Measurements from ENCODE around the gene COX8C. TPM values are rescaled to one million over a fixed set of nuclear protein-coding genes. Genes with fewer than 3 reads are reported as not detected.
A peak's percentile ranks its signal among the peaks of the same experiment; 100 is the strongest.

COX8C gene
- polyA plus RNA-seq, 2 of the 4 experiments (the other 2 are of a cell fraction) = not detected

- TF ChIP-seq JUN (IDR thresholded peaks at IDR 0.05) (no peak), EHF (CRISPR knock-in tag; IDR thresholded peaks at IDR 0.05) (no peak), KDM5A (IDR thresholded peaks at IDR 0.05) (no peak), PBX3 (IDR thresholded peaks at IDR 0.05) (no peak)
These were observed 28.1 kb upstream of the COX8C start (continued) for GRCh38 chr14:93318927-93319326.

DNA sequence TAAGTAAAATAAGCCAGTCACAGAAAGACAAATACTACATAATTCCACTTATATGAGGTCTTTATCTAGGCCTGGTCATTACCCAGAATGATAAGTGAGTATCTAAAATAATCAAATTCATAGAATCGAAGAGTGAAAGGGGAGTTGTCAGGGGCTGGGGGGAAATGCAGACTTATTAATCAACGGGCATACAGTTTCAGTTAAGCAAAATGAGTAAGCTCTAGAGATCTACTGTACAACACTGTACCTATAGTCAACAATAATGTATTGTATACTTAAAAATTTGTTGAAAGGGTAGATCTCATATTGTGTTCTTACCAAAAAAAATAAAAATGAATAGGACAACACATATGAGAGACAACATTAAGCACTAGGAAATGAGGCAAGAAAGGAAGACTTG lies 27.5 kb upstream of the COX8C start:
- peaks cover 56% of the 10 kb centered on the region for H3K4me1 ChIP-seq
- H3K4me2 ChIP-seq = no peak overlapping the region; the same call in 2 of the 3 replicates
- DNase-seq (ENCODE audit: low read depth in 1 of 2, low spot score in 1 of 2) = no peak
- ChIA-PET POLR2A (no interaction called here), CTCF (no interaction called here)
- no peak for FAIRE-seq
- no peaks in the 10 kb centered on the region for H3K9me3 ChIP-seq
- no peak for TF ChIP-seq ZFP36 (IDR thresholded peaks at IDR 0.05; ENCODE audit: borderline replicate concordance, partially characterized antibody)
- no peak for TF ChIP-seq FOXS1 (CRISPR knock-in tag; IDR thresholded peaks at IDR 0.05)
- no peak for TF ChIP-seq EP300 (IDR thresholded peaks at IDR 0.05)
- TF ChIP-seq ZNF302 (CRISPR knock-in tag; IDR thresholded peaks at IDR 0.05) = no peak
- TF ChIP-seq FOSB (CRISPR knock-in tag; IDR thresholded peaks at IDR 0.05) = no peak
- no peak for TF ChIP-seq SREBF2 (IDR thresholded peaks at IDR 0.05)
- TF ChIP-seq ZSCAN20 (CRISPR knock-in tag; IDR thresholded peaks at IDR 0.05) = no peak
- no peak for TF ChIP-seq FOSL2 (IDR thresholded peaks at IDR 0.05)
- TF ChIP-seq FOSL2 (CRISPR knock-in tag; IDR thresholded peaks at IDR 0.05) = no peak
- TF ChIP-seq RNF2 (IDR thresholded peaks at IDR 0.05; ENCODE audit: borderline replicate concordance, low read depth) = no peak
- no peak for TF ChIP-seq HOXB5 (CRISPR knock-in tag; IDR thresholded peaks at IDR 0.05)
- TF ChIP-seq HOXA7 (CRISPR knock-in tag; IDR thresholded peaks at IDR 0.05) = no peak
- TF ChIP-seq PHF8 (IDR thresholded peaks at IDR 0.05; ENCODE audit: borderline replicate concordance, low read depth) = no peak
- TF ChIP-seq SMC3 (IDR thresholded peaks at IDR 0.05) = no peak
- no peak for TF ChIP-seq MAFK (IDR thresholded peaks at IDR 0.05; ENCODE audit: partially characterized antibody)
- no peak for TF ChIP-seq CBX2 (IDR thresholded peaks at IDR 0.05; ENCODE audit: borderline replicate concordance, low read depth)
- H3K27ac ChIP-seq = no peak overlapping the region; a peak in 1 of 6 replicates
- no peak for ATAC-seq
- WGBS (ENCODE audit: missing lambda C conversion rate) = 85% methylated on average over 2 of the region's 2 CpGs
- H3K4me3 ChIP-seq = no peak overlapping the region

DNA sequence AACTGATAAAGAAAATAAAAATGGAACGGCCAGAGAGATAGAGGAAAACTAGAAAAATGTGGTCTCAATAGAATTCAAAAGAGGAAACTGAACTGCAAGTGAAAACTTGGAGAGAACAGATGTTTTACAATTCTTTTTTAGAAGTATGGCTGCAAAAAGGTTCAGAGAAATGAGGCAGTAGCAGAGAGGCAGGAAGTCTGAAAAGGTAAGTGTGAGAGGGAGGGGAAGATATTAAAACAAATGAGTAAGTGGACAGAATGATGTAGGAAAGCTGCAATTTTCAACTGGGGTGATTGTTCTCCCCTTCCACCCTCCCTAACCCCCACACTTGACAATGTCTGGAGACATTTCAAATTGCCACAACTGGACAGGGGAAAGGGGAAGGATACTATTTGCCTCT lies 27.0 kb upstream of the COX8C start:
- ATAC-seq = no peak
- Histone ChIP-seq H3K4me1 (peaks cover 56% of the 10 kb centered on the region), H3K4me3 (no peak overlapping the region), H3K27ac (peak overlapping the region in 1 of 2 experiments; percentile 18; a peak in 2 of 6 replicates), H3K9me3 (no peaks in the 10 kb centered on the region), H3K4me2 (no peak overlapping the region; the same call in 2 of the 3 replicates)
- ChIA-PET POLR2A (no interaction called here), CTCF (interaction anchor here (0.7 kb wide), 1 partner anchor 33 kb away, joined by 3 read pairs; no protein-coding TSS in a partner anchor)
- FAIRE-seq = no peak
- DNase-seq (ENCODE audit: low read depth in 1 of 2, low spot score in 1 of 2) = no peak
- 78% methylated on average over 1 of the region's 1 CpG for WGBS (ENCODE audit: missing lambda C conversion rate)
- TF ChIP-seq RAD21 (conservative IDR thresholded peaks at IDR 0.05 in 1 of 2, IDR thresholded peaks at IDR 0.05 in 1 of 2) (no peak), SREBF2 (IDR thresholded peaks at IDR 0.05) (no peak), ZNF302 (CRISPR knock-in tag; IDR thresholded peaks at IDR 0.05) (no peak), FOXS1 (CRISPR knock-in tag; IDR thresholded peaks at IDR 0.05) (no peak), CTCF (IDR thresholded peaks at IDR 0.05) (no peak), FOSB (CRISPR knock-in tag; IDR thresholded peaks at IDR 0.05) (no peak), CBX2 (IDR thresholded peaks at IDR 0.05; ENCODE audit: borderline replicate concordance, low read depth) (no peak), ESRRA (IDR thresholded peaks at IDR 0.05; ENCODE audit: borderline replicate concordance, low read length) (no peak)
- TF ChIP-seq, protein P1, sequence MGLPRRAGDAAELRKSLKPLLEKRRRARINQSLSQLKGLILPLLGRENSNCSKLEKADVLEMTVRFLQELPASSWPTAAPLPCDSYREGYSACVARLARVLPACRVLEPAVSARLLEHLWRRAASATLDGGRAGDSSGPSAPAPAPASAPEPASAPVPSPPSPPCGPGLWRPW (IDR thresholded peaks at IDR 0.05) = no peak
- TF ChIP-seq, protein P2, sequence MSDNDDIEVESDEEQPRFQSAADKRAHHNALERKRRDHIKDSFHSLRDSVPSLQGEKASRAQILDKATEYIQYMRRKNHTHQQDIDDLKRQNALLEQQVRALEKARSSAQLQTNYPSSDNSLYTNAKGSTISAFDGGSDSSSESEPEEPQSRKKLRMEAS (IDR thresholded peaks at IDR 0.05) = no peak
